Measurements from ENCODE around the gene ISOC2.

- no peak for TF ChIP-seq TARDBP (IDR thresholded peaks at IDR 0.05)
- TF ChIP-seq ARNT (IDR thresholded peaks at IDR 0.05) = no peak
- no peak for TF ChIP-seq FOXM1 (IDR thresholded peaks at IDR 0.05; ENCODE audit: borderline replicate concordance)
- TF ChIP-seq SUZ12 (IDR thresholded peaks at IDR 0.05) = no peak
- TF ChIP-seq CTBP1 (IDR thresholded peaks at IDR 0.05; ENCODE audit: borderline replicate concordance) = no peak
- no peak for TF ChIP-seq FOXA1 (IDR thresholded peaks at IDR 0.05)
- TF ChIP-seq BHLHE40 (IDR thresholded peaks at IDR 0.05; ENCODE audit: borderline replicate concordance) = no peak
- no peak for TF ChIP-seq SP1 (IDR thresholded peaks at IDR 0.05)
- no peak for TF ChIP-seq LEF1 (IDR thresholded peaks at IDR 0.05; ENCODE audit: borderline replicate concordance)
- TF ChIP-seq, protein P1, sequence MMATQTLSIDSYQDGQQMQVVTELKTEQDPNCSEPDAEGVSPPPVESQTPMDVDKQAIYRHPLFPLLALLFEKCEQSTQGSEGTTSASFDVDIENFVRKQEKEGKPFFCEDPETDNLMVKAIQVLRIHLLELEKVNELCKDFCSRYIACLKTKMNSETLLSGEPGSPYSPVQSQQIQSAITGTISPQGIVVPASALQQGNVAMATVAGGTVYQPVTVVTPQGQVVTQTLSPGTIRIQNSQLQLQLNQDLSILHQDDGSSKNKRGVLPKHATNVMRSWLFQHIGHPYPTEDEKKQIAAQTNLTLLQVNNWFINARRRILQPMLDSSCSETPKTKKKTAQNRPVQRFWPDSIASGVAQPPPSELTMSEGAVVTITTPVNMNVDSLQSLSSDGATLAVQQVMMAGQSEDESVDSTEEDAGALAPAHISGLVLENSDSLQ (IDR thresholded peaks at IDR 0.05) = no peak
- no peak for TF ChIP-seq L3MBTL2 (conservative IDR thresholded peaks at IDR 0.05)
- TF ChIP-seq HDGF (IDR thresholded peaks at IDR 0.05; ENCODE audit: borderline replicate concordance) = no peak
- TF ChIP-seq ELF4 (IDR thresholded peaks at IDR 0.05) = no peak
These were observed 18.2 kb upstream of the ISOC2 start for GRCh38 chr19:55479451-55480230.
